ENCODE measurements around the gene DHRS2.
"Not testable (repeated sequence)": the region's sequence is repeated elsewhere in the genome, so short reads cannot be mapped to it uniquely, and the experiment has no call there.

Gene DHRS2

GRCh38 chr14:23636317-23637211 is at the start of gene DHRS2:
DHRS2 (plus strand) TSS chr14:23636364; CDS start chr14:23638865, 2,501 bp downstream.
- no peak for DNase-seq (ENCODE audit: low spot score)

- peak; percentile 87 for DNase-seq (ENCODE audit: low spot score)
Observed at GRCh38 chr14:23588884-23589598, 47.1 kb upstream of the DHRS2 start.

GRCh38 chr14:23589606-23590005 is 46.6 kb upstream of the DHRS2 start:
- DNase-seq (ENCODE audit: low spot score) = no peak

GRCh38 chr14:23590198-23590597 is 46.0 kb upstream of the DHRS2 start:
- no peak for DNase-seq (ENCODE audit: low spot score)

- DNase-seq (ENCODE audit: low spot score) = not testable (repeated sequence)
Observed at GRCh38 chr14:23594191-23594590, 42.0 kb upstream of the DHRS2 start.

- no peak for DNase-seq (ENCODE audit: low spot score)
Observed at GRCh38 chr14:23600322-23600707, 35.8 kb upstream of the DHRS2 start.

- DNase-seq (ENCODE audit: low spot score) = no peak
Observed at GRCh38 chr14:23600806-23601205, 35.4 kb upstream of the DHRS2 start.

- DNase-seq (ENCODE audit: low spot score) = no peak
Observed at GRCh38 chr14:23601424-23601823, 34.7 kb upstream of the DHRS2 start.

GRCh38 chr14:23601845-23602180 is 34.4 kb upstream of the DHRS2 start:
- DNase-seq (ENCODE audit: low spot score) = no peak

GRCh38 chr14:23602181-23603095 is 33.7 kb upstream of the DHRS2 start:
- DNase-seq (ENCODE audit: low spot score) = no peak

- DNase-seq (ENCODE audit: low spot score) = no peak
Observed at GRCh38 chr14:23603103-23603502, 33.1 kb upstream of the DHRS2 start.

GRCh38 chr14:23604148-23604547 is 32.0 kb upstream of the DHRS2 start:
- no peak for DNase-seq (ENCODE audit: low spot score)

- no peak for DNase-seq (ENCODE audit: low spot score)
Observed at GRCh38 chr14:23604675-23605170, 31.4 kb upstream of the DHRS2 start.

GRCh38 chr14:23605931-23606585 is 30.1 kb upstream of the DHRS2 start:
- no peak for DNase-seq (ENCODE audit: low spot score)

GRCh38 chr14:23608454-23608853 is 27.7 kb upstream of the DHRS2 start:
- no peak for DNase-seq (ENCODE audit: low spot score)

GRCh38 chr14:23609001-23609400 is 27.2 kb upstream of the DHRS2 start:
- DNase-seq (ENCODE audit: low spot score) = no peak

GRCh38 chr14:23609411-23610089 is 26.6 kb upstream of the DHRS2 start:
- DNase-seq (ENCODE audit: low spot score) = peak; percentile 69

GRCh38 chr14:23610090-23610814 is 25.9 kb upstream of the DHRS2 start:
- DNase-seq (ENCODE audit: low spot score) = no peak

GRCh38 chr14:23610815-23611289 is 25.3 kb upstream of the DHRS2 start:
- DNase-seq (ENCODE audit: low spot score) = no peak

- no peak for DNase-seq (ENCODE audit: low spot score)
Observed at GRCh38 chr14:23612354-23612732, 23.8 kb upstream of the DHRS2 start.
